GM23248 (cell line): ENCODE data around the gene ZBTB20.

Source experiments
- EZH2 ChIP-seq: fragments of 200-600 bp; sonication (generic); IDR thresholded peaks from 2 replicates; pipeline ENCODE4 v1.6.1; 2018; ENCODE audit warnings: antibody characterized with exemption, mild to moderate bottlenecking; ENCODE audit not compliant: insufficient read depth, poor library complexity, severe bottlenecking
- EZH2phosphoT487 ChIP-seq: fragments of 200-600 bp; sonication (generic); IDR thresholded peaks from 2 replicates; pipeline ENCODE4 v1.6.1; 2018; ENCODE audit warnings: antibody characterized with exemption, moderate library complexity, mild to moderate bottlenecking, low read depth; ENCODE audit not compliant: insufficient read depth

- no peak for TF ChIP-seq EZH2
- no peak for TF ChIP-seq EZH2phosphoT487
These were observed 628.8 kb downstream of the ZBTB20 start for GRCh38 chr3:114518206-114518808.
